DMS114 treated with DMSO at 0.1 percent for 48 hours (cell line): ENCODE measurements around the gene CABLES1.

ENCODE experiments used
- DNase-seq: peaks from one replicate; lab custom pipeline; 2025; ENCODE audit not compliant: unreplicated experiment; lab: John Stamatoyannopoulos, UW

CABLES1 gene

GRCh38 chr18:23165271-23166068, 30.2 kb downstream of the CABLES1 start:
- DNase-seq, result no peak

DNA sequence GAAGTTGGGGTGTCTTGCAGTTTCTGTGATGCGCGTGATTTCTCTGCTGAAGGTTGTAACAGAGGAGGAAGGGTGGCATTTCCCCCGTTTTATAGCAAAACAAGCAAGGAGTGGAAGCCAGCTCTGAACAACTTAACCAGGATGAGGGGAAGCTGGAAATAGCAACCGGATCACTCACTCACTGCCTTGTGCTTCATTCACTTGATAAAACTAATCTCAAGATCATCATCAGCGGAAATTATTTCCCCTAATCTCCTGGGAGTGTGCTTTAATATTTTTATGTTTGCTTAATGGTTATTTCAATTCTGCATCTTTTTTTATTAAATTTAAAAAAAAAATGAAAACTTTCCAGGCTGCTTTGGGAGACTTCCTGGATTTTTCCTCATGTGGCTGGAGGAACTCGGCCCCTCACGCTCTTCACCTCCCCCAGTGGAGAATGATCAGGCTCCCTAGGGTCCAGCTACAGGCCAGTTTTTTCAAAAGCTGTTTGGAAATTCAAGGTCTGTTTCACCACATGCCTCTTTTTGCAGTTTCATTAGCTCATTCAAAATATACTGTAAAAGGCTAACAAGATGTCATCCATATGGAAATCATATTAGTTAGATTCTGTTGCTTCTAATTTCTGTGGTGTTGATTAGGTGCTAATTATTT, 31.7 kb downstream of the CABLES1 start:
- no peak for DNase-seq

- DNase-seq, result no peak
These were observed 34.4 kb downstream of the CABLES1 start for GRCh38 chr18:23169673-23170044.

- DNase-seq, result no peak
These were observed 34.9 kb downstream of the CABLES1 start for GRCh38 chr18:23170137-23170536.

GRCh38 chr18:23171581-23172156, 36.4 kb downstream of the CABLES1 start:
- DNase-seq, result no peak

DNA sequence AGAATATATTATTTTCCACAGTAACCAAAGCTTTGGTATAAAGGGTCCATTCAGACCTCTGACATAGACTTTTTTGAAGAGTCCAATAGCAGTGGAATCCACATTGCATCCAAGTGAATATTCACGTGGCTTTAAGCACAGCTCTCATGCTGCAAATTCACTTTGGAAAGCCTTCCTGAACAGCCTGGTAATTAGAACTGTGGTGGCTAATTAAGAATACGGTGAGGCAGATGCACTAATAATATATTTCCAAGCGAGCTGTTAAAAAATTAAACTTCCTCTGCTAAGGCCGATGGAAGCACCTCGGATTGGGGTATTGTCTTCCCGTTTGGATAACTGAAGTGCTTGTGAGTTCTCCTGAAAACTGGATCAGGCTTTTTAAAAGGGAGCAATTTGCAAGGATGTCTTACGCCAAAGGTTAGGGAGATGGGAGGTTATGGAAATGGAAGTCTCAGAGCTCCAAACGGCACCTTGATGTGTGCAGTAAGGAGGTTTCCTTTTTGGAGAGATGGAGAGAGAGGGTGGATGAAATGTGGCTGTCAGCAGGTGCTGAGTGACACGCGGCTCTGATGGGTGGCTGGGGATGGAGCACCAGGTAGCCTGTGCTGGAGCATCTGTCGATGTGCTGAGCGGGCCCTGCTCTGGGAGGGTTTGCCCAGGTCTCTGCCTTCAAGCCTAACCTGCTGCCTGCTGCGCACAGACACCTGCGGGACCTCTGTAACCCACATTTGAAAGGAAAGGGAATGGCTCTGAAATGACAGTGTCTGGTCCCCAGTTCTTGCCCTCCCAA, 37.5 kb downstream of the CABLES1 start:
- no peak for DNase-seq

DNA sequence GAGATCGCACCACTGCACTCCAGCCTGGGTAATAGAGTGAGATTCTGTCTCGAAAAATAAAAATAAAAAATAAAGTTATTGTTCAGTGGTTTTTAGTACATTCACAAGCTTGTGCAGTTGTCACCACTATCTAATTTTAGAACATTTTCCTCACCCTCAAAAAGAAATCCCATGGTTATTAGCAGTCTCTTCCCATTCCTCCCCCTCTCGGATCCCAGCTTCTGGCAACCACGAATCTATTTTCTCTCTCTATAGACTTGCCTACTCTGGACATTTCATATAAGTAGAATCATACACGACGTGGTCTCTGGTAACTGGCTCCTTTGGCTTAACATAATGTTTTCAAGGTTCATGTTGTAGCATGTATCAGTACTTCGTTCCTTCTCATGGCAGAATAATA, 38.6 kb downstream of the CABLES1 start:
- no peak for DNase-seq

GRCh38 chr18:23176701-23177432, 41.6 kb downstream of the CABLES1 start:
- no peak for DNase-seq

GRCh38 chr18:23177433-23178072, 42.3 kb downstream of the CABLES1 start:
- no peak for DNase-seq

DNA sequence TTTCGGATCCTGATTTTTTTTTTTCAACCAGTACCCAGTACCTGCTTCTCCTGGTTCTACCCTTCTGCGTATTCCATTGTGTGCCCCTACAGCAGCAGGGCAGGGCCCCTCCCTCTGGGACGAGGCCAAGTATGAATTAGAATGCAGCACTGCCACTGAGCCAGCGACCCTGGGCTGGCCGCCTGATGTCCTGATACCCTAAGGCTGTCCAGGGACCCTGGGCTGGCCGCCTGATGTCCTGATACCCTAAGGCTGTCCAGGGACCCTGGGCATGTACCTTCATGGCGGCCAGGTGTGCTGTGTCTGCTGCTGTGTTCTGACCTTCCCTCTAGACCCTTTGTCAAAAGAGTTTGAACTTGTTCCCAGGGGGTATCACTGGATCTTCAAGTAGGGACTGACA, 42.9 kb downstream of the CABLES1 start:
- DNase-seq, result no peak

GRCh38 chr18:23178661-23179081, 43.4 kb downstream of the CABLES1 start:
- DNase-seq, result no peak

DNA sequence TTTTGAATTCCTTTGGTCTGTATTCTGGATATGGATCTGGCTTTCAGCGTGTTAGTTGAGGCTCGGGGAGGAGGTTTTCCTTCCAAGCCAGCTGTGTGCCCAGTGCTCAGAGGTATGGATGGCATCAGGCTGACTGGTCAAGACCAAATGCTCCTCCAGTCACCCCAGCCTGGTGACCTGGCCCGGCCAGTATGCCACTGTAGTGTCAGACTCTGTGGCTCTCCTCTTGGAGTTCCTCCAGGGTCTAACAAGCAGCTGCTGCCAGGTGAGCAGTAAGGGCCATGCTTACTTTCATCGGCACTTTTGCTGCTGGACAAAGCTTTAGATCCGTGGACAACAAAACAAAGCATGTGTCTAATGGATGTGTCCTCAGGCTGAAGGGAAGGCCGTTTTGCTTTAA, 44.1 kb downstream of the CABLES1 start:
- no peak for DNase-seq

DNA sequence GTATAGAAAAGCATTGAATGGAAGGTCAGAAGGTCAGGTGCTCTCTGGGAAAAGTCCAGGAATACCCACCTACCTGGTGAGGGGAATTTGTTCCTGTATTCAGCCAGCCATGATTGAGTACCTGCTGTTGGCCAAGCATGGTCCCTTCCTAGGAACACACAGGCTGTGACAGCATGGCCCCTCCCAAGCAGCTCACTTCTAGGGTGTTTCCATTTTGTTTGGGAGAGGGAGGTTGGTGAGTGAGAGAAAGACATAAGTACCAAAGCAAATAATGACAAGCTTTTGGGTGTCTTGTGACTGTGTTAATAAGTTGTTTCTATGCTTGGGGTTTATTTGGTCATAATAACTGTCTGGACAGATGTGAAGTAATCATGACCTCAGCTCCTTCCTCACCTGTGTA, 46.3 kb downstream of the CABLES1 start:
- no peak for DNase-seq

DNA sequence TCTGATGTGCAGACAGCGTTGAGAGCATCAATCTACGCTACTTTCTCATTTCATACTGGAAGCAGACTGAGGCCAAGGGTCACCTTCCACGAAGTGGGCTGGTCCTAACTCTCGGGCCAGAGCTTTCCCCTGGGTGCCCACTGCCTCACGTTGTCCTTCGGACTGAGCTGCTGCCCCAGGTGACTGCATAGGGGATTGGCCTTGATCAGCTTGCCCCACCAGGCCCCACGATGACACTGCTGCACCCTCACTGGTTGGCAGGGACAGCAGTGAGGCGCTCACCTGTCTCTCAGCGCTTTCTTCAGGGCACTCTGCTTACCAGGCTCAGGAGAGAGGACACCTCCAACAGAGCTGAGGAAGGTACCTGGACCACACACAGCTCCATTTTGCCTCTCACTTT, 47.3 kb downstream of the CABLES1 start:
- no peak for DNase-seq

- no peak for DNase-seq
These were observed 48.3 kb downstream of the CABLES1 start for GRCh38 chr18:23183411-23184150.

- no peak for DNase-seq
These were observed 51.5 kb downstream of the CABLES1 start for GRCh38 chr18:23186781-23187180.

DNA sequence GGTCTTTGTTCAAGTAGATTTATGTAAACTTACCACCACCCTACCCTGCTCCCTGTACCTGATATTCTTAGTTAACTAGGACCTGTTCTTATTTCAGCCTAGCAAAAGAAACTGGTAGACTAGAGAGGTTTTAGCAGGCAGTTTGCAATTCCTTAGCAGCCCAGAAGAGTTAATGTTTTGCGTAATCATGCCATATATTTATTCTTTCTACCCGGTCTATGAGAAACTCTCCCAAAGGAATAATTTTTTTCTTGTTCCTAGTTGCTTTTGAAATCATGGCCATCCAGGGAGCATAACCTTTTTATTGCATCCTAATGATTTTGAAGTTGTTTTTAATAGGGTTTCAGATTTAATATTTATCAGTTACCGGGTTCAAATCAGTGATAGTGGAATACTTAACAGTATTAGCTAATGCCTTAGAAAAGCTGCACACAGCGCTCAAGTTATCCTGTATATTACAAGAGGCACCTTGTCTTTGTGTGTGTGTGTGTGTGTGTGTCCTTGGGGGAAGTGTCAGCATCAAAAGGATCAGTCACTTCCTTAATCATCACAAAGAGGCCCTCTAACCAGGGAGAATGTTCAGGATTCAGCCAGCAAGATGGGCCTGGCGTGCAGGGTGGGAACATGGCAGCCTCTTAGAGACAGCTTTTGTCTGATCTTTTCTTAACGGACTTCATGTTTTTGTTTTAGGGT, 52.9 kb downstream of the CABLES1 start:
- no peak for DNase-seq

- no peak for DNase-seq
These were observed 53.8 kb downstream of the CABLES1 start for GRCh38 chr18:23189099-23189498.
